Kidney (tissue), 14 donors: Measurements from ENCODE around the gene RNF169. TPM values are rescaled to one million over a fixed set of nuclear protein-coding genes. Genes with fewer than 3 reads are reported as not detected.

Source experiments
- DNase-seq, 5 donors: peaks; one replicate each; pipeline ENCODE4 v3.0.0-alpha.2; 2013 to 2020
- FAIRE-seq: peaks from 2 replicates; lab custom pipeline; 2012; peaks lifted over from hg19 to GRCh38; lab: Jason Lieb, UNC
- H3K27ac ChIP-seq, 2 donors: one replicate each; pipeline ENCODE4 v1.7.0; 2013; ENCODE audit warnings: low read depth in 2 of 2, low read length in 2 of 2, inconsistent platforms in 1 of 2
- H3K27me3 ChIP-seq: one replicate; pipeline ENCODE4 v1.7.1; 2013; ENCODE audit warnings: low read length, inconsistent platforms; ENCODE audit not compliant: control insufficient read depth, insufficient read depth
- H3K36me3 ChIP-seq, 3 donors: one replicate each; pipeline versions ENCODE4 v1.7.0 to v1.7.1; 2013; ENCODE audit warnings: low read length in 3 of 3, control low read depth in 1 of 3, inconsistent platforms in 1 of 3; ENCODE audit not compliant: insufficient read depth in 3 of 3, control insufficient read depth in 2 of 3
- H3K4me1 ChIP-seq, 3 donors: one replicate each; pipeline versions ENCODE4 v1.7.0 to v1.7.1; 2013; ENCODE audit warnings: low read length in 3 of 3, inconsistent platforms in 1 of 3, low read depth in 1 of 3; ENCODE audit not compliant: control insufficient read depth in 2 of 3, insufficient read depth in 2 of 3
- H3K4me3 ChIP-seq, 3 donors: one replicate each; pipeline versions ENCODE4 v1.7.0 to v1.8.1; 2013; ENCODE audit warnings: low read length in 3 of 3, control low read depth in 1 of 3, inconsistent platforms in 1 of 3
- H3K9ac ChIP-seq, 3 donors: one replicate each; pipeline versions ENCODE4 v1.7.0 to v1.7.1; 2013; ENCODE audit warnings: low read length in 3 of 3, control low read depth in 1 of 3, inconsistent platforms in 1 of 3
- H3K9me3 ChIP-seq, 3 donors: one replicate each; pipeline versions ENCODE4 v1.7.0 to v1.7.1; 2013; ENCODE audit warnings: low read length in 3 of 3, control low read depth in 1 of 3, inconsistent platforms in 1 of 3; ENCODE audit not compliant: control insufficient read depth in 2 of 3, insufficient read depth in 1 of 3
- intact Hi-C: fragments of 100-400 bp; cut with DNase I; formaldehyde crosslinking; loops from one replicate; pipeline ENCODE4 v1.11.1; 2022
- polyA plus RNA-seq: library from polyadenylated mRNA; stranded (reverse); fragments of 350-450 nt; fragmentation: Illumina TruSeq; extraction: RNeasy Lipid Tissue Mini Kit (QIAGEN cat#74804); gene quantifications from one replicate; pipeline ENCODE4 v1.2.3, GENCODE V29; 2014; ENCODE audit warnings: low read depth, low replicate concordance; ENCODE audit not compliant: insufficient read depth
- total RNA-seq: library from RNA; stranded (reverse); fragmentation: NEBNext Ultra II Directional; extraction: Animal tissue kit (Norgen Biotek cat#: 25700); gene quantifications from one replicate; pipeline ENCODE4 v1.2.1, GENCODE V29; 2021
- TF ChIP-seq, protein P1 (sequence below): IDR thresholded peaks from 3 replicates; pipeline ENCODE4 v1.5.1; 2012; ENCODE audit warnings: mild to moderate bottlenecking, moderate library complexity, borderline replicate concordance; ENCODE audit not compliant: insufficient read depth; ENCODE audit errors: extremely low read depth
- donor health status: control.
- donor health status: control.
- donor health status: control.
- donor health status: control.
- donor health status: control.
- donor health status: DM: yes; HTN: yes; CAD: no.
- donor health status: Normal renal cell carcinoma (clear cell type).

The RNF169 gene
- total and polyA plus RNA-seq, 2 donors from 2014 or later: 3.1 to 19.6 TPM

DNA sequence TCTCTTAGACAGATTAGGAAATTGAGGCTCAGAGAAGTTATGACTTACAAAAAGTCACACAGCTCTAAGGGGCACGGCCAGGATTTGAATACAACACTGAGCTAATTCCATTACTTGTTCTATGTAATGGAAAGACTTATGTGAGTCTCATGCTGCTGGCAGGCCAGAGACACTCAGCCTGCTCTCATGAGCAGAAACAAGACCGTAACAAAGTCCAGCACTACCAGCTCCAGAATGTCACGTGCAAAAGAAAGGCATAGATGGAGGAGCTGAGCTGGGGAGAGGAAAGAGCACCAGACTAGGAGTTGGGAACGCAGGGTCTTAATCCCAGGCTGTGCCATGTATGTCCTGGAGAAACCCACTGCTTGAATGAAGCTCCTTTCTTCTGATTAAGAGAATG lies 19.3 kb upstream of the RNF169 start:
- intact Hi-C loops: loop anchor here (10.0 kb wide), 1 partner anchor 75 kb away; no protein-coding TSS in a partner anchor
- TF ChIP-seq, protein P1, sequence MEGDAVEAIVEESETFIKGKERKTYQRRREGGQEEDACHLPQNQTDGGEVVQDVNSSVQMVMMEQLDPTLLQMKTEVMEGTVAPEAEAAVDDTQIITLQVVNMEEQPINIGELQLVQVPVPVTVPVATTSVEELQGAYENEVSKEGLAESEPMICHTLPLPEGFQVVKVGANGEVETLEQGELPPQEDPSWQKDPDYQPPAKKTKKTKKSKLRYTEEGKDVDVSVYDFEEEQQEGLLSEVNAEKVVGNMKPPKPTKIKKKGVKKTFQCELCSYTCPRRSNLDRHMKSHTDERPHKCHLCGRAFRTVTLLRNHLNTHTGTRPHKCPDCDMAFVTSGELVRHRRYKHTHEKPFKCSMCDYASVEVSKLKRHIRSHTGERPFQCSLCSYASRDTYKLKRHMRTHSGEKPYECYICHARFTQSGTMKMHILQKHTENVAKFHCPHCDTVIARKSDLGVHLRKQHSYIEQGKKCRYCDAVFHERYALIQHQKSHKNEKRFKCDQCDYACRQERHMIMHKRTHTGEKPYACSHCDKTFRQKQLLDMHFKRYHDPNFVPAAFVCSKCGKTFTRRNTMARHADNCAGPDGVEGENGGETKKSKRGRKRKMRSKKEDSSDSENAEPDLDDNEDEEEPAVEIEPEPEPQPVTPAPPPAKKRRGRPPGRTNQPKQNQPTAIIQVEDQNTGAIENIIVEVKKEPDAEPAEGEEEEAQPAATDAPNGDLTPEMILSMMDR: no peak
- Histone ChIP-seq H3K27me3 (peaks cover 12% of the 10 kb centered on the region), H3K9ac (no peak overlapping the region), H3K27ac (no peak overlapping the region), H3K9me3 (no peaks in the 10 kb centered on the region), H3K4me3 (no peak overlapping the region), H3K4me1 (peaks cover 0 to 4% (median 3%) of the 10 kb centered on the region in 3 donors), H3K36me3 (no peaks in the 10 kb centered on the region)
- no peak for FAIRE-seq
- DNase-seq: no peak

DNA sequence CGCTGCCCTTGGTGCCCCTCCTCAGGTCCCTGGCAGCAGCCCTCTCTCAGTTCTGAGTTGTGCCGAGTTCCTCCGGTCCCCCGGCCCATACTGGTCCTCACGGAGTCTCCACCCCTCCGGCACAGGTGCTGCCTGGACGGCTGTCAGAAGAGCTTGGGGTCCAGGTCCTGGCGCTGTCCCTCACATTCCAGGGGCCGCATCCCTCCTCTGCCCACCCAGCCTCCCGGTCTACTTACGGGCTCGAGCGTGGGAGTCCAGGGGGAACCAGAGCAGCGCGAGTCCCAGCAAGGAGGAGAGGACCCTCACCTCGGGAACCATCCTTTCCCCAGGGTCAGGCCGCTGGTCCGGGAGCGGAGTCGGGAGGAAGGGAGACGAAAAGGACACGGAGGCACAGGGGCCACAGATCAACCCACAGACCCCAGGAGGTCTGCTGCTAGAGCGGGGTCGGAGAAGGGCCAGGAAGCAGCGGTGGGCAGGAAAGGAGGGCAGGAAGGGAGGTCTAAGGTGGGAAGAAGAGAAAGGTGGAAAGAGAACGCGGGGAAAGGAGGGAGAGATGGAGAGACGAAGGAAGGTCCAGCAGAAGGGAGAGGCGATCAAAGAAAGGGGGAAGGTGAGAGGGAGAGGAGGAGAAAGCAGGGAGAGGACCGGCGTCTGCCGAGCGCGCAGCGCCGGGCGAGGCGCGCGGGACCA lies 17.9 kb upstream of the RNF169 start:
- peak in 1 of 5 donors; percentile 19 for DNase-seq
- Histone ChIP-seq H3K4me1 (peaks cover 0 to 4% (median 3%) of the 10 kb centered on the region in 3 donors), H3K4me3 (no peak overlapping the region), H3K9me3 (no peaks in the 10 kb centered on the region), H3K36me3 (no peaks in the 10 kb centered on the region), H3K9ac (no peak overlapping the region), H3K27me3 (peaks cover 12% of the 10 kb centered on the region), H3K27ac (no peak overlapping the region)
- intact Hi-C loops: no loop called here
- TF ChIP-seq, protein P1: no peak
- no peak for FAIRE-seq

DNA sequence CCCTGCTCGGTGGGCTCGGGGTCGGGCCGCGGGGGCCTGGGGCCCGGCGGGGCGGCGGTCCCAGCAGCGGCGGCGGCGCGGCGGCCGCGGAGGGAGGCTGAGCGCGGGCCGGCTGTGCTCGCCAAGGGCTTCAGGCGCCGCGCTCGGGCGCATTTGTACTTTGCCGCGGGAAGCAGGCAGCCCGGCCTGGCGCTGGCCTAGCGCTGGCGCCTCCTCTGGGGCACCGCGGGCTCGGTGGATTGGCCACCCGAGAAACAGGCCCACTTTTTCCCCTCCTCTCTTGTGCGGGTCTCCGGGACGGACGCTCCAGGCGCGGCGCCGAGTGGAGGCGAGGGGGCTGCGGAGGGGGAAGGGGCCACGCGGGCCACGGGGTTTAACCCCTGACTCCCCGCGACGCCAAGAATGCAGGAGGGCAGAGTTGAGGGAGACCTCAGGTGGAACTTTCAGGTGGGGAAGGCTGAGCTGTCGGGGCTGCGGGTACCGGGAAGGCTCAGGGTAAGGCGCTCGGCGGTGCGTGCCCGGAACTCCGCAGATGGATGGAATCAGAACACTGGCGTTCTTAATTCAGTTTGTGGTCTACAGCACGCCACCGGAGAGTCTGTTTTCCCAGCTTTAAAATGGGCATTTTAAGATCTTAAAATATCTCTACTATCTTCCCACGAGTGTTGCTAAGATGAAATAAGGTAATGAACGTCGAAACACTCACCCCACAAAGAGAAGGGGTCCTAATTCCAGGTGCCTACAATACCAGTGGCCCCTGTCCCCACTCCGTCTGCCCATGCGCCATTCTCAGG lies 17.2 kb upstream of the RNF169 start, which contains the start of gene CHRDL2:
TSS of gene CHRDL2 (minus strand) at position 126 of the 794 bp plus-strand sequence. CDS start 538 bp downstream, outside the sequence.
- Histone ChIP-seq H3K4me3 (no peak within 1 kb of the TSS), H3K27ac (no peak within 1 kb of the TSS), H3K4me1 (peaks cover 0 to 4% (median 3%) of the 10 kb centered on the region in 3 donors), H3K9me3 (no peaks in the 10 kb centered on the region), H3K36me3 (no peaks in the 10 kb centered on the region), H3K9ac (no peak within 1 kb of the TSS), H3K27me3 (peaks cover 12% of the 10 kb centered on the region)
- FAIRE-seq: no peak
- TF ChIP-seq, protein P1: no peak
- peak in 2 of 5 donors; percentile 56 to 64 for DNase-seq
- intact Hi-C loops: no loop called here
